Regular cardiac myocyte (primary cell): ENCODE measurements around the gene SEH1L. TPM values are rescaled to one million over a fixed set of nuclear protein-coding genes. Genes with fewer than 3 reads are reported as not detected.

ENCODE experiments used
- total RNA-seq: library from RNA; depleted of rRNA; stranded (reverse); fragments of >200 nt; gene quantifications from 2 replicates; pipeline ENCODE4 v1.2.3, GENCODE V29; 2014

The SEH1L gene
- total RNA-seq: 62.9 and 88.8 TPM in 2 replicates

GRCh38 chr18:12947285-12948049 lies at the start of gene SEH1L:
Gene SEH1L (plus strand): TSS chr18:12948011. CDS start chr18:12948122, 111 bp downstream.

GRCh38 chr18:12990967-12991820 lies 43.4 kb downstream of the SEH1L start, which contains the start of gene CEP192:
Gene CEP192 (plus strand): TSS chr18:12991362. CDS start chr18:12999425, 8,063 bp downstream.

Other genes with a start within 250 kb of the SEH1L start
- 10.1 and 10.9 TPM in 2 replicates for gene CEP76, start 245.3 kb upstream of the SEH1L start, total RNA-seq
- gene PSMG2, start 245.0 kb upstream of the SEH1L start, total RNA-seq: 50.5 and 56.9 TPM in 2 replicates
- gene PTPN2, start 63.8 kb upstream of the SEH1L start, total RNA-seq: 24.3 and 39.2 TPM in 2 replicates
- gene CEP192, start 43.4 kb downstream of the SEH1L start, total RNA-seq: 31.0 and 36.2 TPM in 2 replicates